A673 (cell line): ENCODE results near the gene KIF24. TPM values are rescaled to one million over a fixed set of nuclear protein-coding genes. Genes with fewer than 3 reads are reported as not detected.
A peak's percentile ranks its signal among the peaks of the same experiment; 100 is the strongest.

Experiments
- BruUV-seq: library from RNA; stranded (reverse); fragments of 400-500 nt; replicated peaks from 2 replicates; lab custom pipeline; 2021; lab: Mats Ljungman, UMichigan
- CTCF ChIA-PET: fragments of 300-600 bp; sonication (Branson Sonifier 250); formaldehyde crosslinking; loops from one replicate; lab custom pipeline; 2022; ENCODE audit warnings: antibody characterized with exemption; lab: Charles Lee
- POLR2A ChIA-PET: fragments of 300-600 bp; sonication (Branson Sonifier 250); formaldehyde crosslinking; loops from one replicate; lab custom pipeline; 2022; ENCODE audit warnings: antibody characterized with exemption; ENCODE audit not compliant: low non-redundant PET; lab: Charles Lee
- DNase-seq: peaks from one replicate; pipeline ENCODE4 v3.0.0-alpha.2; 2015; ENCODE audit warnings: low spot score
- H3K27ac ChIP-seq: fragments of 200-600 bp; sonication (generic); 2 replicates; pipeline ENCODE4 v1.5.1; 2016; ENCODE audit warnings: mixed run types, low read depth, mild to moderate bottlenecking, mixed read lengths, antibody characterized with exemption, low read length; ENCODE audit not compliant: poor library complexity, severe bottlenecking
- H3K27me3 ChIP-seq: fragments of 200-600 bp; sonication (generic); replicated peaks from 2 replicates; pipeline ENCODE4 v1.6.1; 2017; ENCODE audit warnings: mixed run types, low read depth, mild to moderate bottlenecking, mixed read lengths, antibody characterized with exemption, low read length; ENCODE audit not compliant: insufficient read depth, poor library complexity
- H3K36me3 ChIP-seq: fragments of 200-600 bp; sonication (generic); 2 replicates; pipeline ENCODE4 v1.6.1; 2016; ENCODE audit warnings: mixed run types, mild to moderate bottlenecking, mixed read lengths, antibody characterized with exemption, low read length; ENCODE audit not compliant: insufficient read depth, poor library complexity, severe bottlenecking
- H3K4me1 ChIP-seq: fragments of 200-600 bp; sonication (generic); 2 replicates; pipeline ENCODE4 v1.6.1; 2017; ENCODE audit warnings: mixed run types, mild to moderate bottlenecking, mixed read lengths, antibody characterized with exemption, low read length; ENCODE audit not compliant: insufficient read depth, poor library complexity, severe bottlenecking
- H3K4me3 ChIP-seq: fragments of 200-600 bp; sonication (generic); 2 replicates; pipeline ENCODE4 v1.5.1; 2016; ENCODE audit warnings: low read depth, mixed run types, mild to moderate bottlenecking, mixed read lengths, low read length; ENCODE audit not compliant: poor library complexity, severe bottlenecking
- H3K9me3 ChIP-seq: fragments of 200-600 bp; sonication (generic); 2 replicates; pipeline ENCODE4 v1.6.1; 2016; ENCODE audit warnings: mixed run types, low read depth, mild to moderate bottlenecking, mixed read lengths, antibody characterized with exemption, low read length; ENCODE audit not compliant: poor library complexity, severe bottlenecking
- EZH2 ChIP-seq: fragments of 200-600 bp; sonication (generic); IDR thresholded peaks from 2 replicates; pipeline ENCODE4 v1.6.1; 2017; ENCODE audit warnings: borderline replicate concordance, low read depth, mild to moderate bottlenecking, mixed read lengths, antibody characterized with exemption, low read length; ENCODE audit not compliant: poor library complexity, severe bottlenecking
- intact Hi-C: fragments of 100-400 bp; cut with micrococcal nuclease; formaldehyde crosslinking; loops from one replicate; pipeline ENCODE4 v1.10.0; 2022; ENCODE audit not compliant: unreplicated experiment
- total RNA-seq: library from RNA; stranded (reverse); gene quantifications from 2 replicates; pipeline ENCODE4 v1.2.3, GENCODE V29; 2021
- TF ChIP-seq, protein P1 (sequence below): fragments of 300-800, 200-600 bp; sonication (generic); conservative IDR thresholded peaks from 2 replicates; pipeline ENCODE4 v1.5.1; 2017; ENCODE audit warnings: low read depth, mild to moderate bottlenecking, antibody characterized with exemption, low read length, moderate library complexity, mixed read lengths

Gene KIF24
- total RNA-seq, 1 experiment from 2014 or later: 11.6 TPM

DNA sequence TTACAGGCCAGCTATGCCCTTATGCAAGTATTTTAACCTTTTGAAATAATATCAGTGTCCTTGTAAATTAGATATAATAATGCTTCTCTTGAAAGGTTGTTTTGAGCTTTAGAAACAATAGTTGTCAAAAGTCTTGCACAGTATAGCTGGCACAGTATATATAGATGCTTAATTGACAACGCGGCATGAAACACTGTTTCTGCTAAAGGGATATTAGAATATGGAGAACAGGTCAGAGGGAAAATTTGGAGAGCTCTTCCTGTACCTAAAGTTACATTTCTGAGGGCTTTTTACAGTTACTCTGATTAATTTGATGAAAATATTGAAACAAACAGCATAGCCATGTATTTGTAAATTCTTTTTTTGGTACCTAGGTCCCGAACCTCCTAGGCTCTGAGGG, 4.8 kb upstream of the KIF24 start:
- no peaks in the 10 kb centered on the region for H3K27me3 ChIP-seq
- H3K36me3 ChIP-seq: peaks cover 3% of the 10 kb centered on the region
- H3K4me1 ChIP-seq: peaks cover 6% of the 10 kb centered on the region
- intact Hi-C loops: loop anchor here (5.0 kb wide), 2 partner anchors 213 to 258 kb away; no protein-coding TSS in a partner anchor
- H3K4me3 ChIP-seq: no peak overlapping the region
- DNase-seq: no peak
- ChIA-PET CTCF (interaction anchor here (1.0 to 2.2 kb wide), 2 partner anchors 45 to 70 kb away, joined by 4 to 20 read pairs; no protein-coding TSS in a partner anchor), POLR2A (no interaction called here)
- no peak overlapping the region for H3K27ac ChIP-seq
- no TSS peak for BruUV-seq
- TF ChIP-seq, protein P1, sequence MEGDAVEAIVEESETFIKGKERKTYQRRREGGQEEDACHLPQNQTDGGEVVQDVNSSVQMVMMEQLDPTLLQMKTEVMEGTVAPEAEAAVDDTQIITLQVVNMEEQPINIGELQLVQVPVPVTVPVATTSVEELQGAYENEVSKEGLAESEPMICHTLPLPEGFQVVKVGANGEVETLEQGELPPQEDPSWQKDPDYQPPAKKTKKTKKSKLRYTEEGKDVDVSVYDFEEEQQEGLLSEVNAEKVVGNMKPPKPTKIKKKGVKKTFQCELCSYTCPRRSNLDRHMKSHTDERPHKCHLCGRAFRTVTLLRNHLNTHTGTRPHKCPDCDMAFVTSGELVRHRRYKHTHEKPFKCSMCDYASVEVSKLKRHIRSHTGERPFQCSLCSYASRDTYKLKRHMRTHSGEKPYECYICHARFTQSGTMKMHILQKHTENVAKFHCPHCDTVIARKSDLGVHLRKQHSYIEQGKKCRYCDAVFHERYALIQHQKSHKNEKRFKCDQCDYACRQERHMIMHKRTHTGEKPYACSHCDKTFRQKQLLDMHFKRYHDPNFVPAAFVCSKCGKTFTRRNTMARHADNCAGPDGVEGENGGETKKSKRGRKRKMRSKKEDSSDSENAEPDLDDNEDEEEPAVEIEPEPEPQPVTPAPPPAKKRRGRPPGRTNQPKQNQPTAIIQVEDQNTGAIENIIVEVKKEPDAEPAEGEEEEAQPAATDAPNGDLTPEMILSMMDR: no peak
- TF ChIP-seq EZH2: no peak
- H3K9me3 ChIP-seq: no peaks in the 10 kb centered on the region

DNA sequence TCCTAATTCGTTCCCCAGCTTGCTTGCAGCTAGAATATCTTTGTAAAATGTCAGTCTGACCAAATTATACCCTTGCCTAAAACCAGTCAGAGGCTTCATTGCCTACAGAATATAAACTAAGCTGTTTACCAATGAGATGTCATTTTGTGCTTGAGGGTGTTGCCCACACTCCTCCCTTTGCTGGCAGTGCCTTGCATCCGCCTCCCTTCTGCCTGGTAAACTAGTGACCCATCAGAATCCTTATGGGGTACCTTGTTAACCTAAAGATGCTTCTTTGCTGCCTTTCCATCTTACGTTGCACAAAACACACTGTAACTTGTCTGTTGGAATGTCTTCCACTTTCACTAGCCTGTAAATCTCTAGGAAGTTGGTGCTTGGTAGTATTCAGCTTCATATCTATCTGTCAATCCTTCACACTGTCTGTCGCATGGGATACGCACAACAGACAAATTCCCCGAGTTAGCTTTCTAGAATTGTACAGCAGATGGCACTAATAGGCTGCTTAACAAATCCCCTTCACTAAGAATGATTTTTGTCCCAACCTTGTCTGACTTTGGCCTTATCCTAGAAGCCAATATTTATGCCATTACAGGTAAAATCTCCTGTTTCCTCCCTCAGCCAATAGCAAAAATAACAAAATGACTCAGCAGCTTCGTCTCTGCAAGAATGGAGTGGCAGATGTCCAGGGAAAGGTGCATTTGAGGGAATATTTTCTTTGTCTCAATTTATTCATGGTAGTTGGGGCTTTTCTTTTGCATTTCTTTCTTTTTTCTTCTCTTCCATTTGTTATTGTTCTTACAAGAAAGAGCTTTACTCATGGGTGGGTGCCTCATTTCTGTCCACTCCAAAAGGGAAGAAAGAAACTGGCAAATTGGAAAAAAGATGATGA, 3.3 kb upstream of the KIF24 start:
- ChIA-PET CTCF (interaction anchor here (1.1 to 2.2 kb wide), 3 partner anchors 47 to 271 kb away, joined by 4 to 20 read pairs (median 8); no protein-coding TSS in a partner anchor), POLR2A (interaction anchor here (0.6 kb wide), 1 partner anchor 129 kb away, joined by 6 read pairs; no protein-coding TSS in a partner anchor)
- Histone ChIP-seq H3K9me3 (no peaks in the 10 kb centered on the region), H3K4me3 (no peak overlapping the region), H3K4me1 (peaks cover 11% of the 10 kb centered on the region), H3K27me3 (no peaks in the 10 kb centered on the region), H3K27ac (no peak overlapping the region), H3K36me3 (no peaks in the 10 kb centered on the region)
- intact Hi-C loops: loop anchor here (1.0 to 5.0 kb wide), 4 partner anchors 47 to 260 kb away; no protein-coding TSS in a partner anchor
- DNase-seq: peak; percentile 68
- BruUV-seq: no TSS peak
- TF ChIP-seq EZH2: no peak
- TF ChIP-seq, protein P1: peak; percentile 70

DNA sequence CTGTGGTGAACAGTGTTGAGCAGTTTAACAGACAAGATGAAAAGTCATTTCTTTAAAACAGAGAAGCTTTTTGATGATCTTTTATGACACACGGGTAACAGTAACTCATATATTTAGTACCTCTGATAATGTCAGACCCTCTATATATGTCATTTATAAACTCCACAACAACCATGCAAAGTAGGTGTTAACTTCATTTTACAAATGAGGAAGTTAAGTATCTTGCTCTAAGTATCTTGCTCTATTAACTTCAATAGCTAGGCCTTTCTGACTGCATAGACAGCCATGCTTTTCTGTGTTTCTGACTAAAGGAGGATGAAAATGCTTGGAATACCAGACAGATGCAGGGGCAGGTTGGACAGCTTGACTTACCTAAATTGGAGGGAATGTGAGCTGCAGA, 2.1 kb upstream of the KIF24 start:
- TF ChIP-seq, protein P1: no peak
- ChIA-PET POLR2A (no interaction called here), CTCF (no interaction called here)
- H3K4me1 ChIP-seq: peaks cover 22% of the 10 kb centered on the region
- H3K9me3 ChIP-seq: no peaks in the 10 kb centered on the region
- H3K27ac ChIP-seq: no peak overlapping the region
- intact Hi-C loops: loop anchor here (5.0 kb wide), 2 partner anchors 216 to 261 kb away; no protein-coding TSS in a partner anchor
- no peak overlapping the region for H3K4me3 ChIP-seq
- BruUV-seq: no TSS peak
- no peaks in the 10 kb centered on the region for H3K36me3 ChIP-seq
- no peaks in the 10 kb centered on the region for H3K27me3 ChIP-seq
- no peak for DNase-seq
